GM21528 (cell line): ENCODE data around the gene GPR37.

Experiments
- ATAC-seq: cut with Tn5 transposase; IDR thresholded peaks from one replicate; pipeline ENCODE4 v1.9.1; 2021; ENCODE audit warnings: mild to moderate bottlenecking, moderate library complexity; ENCODE audit not compliant: unreplicated experiment, low FRiP score

Gene GPR37

GRCh38 chr7:124765401-124766352, at the start of gene GPR37:
Gene GPR37 (minus strand): TSS chr7:124765792. CDS start chr7:124764976, 816 bp downstream.
- peak; percentile 76 for ATAC-seq

- no peak for ATAC-seq
Measured at GRCh38 chr7:124813994-124814798, 48.6 kb upstream of the GPR37 start.

- ATAC-seq: no peak
Measured at GRCh38 chr7:124812764-124813163, 47.2 kb upstream of the GPR37 start.

DNA sequence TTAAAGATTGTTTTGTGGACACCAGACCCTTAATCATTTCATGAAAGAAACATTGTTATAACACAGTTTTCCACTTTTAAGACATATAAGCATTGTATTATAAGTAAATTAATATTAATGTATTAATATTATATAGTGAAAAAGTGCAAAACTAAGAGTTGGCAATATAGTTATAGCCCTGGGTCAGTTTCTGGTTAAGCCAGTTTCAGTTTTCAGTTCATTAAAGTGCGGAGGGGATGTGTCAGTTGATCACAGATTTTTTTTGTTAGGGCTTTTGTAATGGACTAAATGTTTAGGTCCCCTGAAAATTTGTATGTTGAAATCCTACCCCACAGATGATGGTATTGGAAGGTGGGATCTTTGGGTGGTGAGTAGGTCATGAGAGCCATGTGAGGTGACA, 45.7 kb upstream of the GPR37 start:
- ATAC-seq: no peak

DNA sequence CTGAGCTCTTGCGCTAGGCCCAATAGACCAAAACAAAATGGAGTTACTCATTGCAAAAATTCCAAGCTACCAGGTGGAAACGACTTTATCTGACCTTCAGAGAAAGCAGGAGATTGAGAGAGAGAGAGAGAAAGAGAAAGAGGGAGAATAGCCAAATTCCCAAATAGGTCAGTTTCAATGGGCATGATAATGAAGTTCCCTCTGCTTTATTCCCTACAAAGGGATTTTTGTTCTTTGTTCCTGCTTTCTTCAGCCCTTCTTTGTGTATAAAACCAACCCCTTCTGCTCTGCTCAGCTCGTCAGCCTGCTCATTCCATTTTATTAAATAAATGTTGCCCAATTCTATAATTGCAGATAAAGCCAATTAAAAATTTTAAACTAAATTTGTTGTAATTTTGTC, 45.0 kb upstream of the GPR37 start:
- no peak for ATAC-seq

DNA sequence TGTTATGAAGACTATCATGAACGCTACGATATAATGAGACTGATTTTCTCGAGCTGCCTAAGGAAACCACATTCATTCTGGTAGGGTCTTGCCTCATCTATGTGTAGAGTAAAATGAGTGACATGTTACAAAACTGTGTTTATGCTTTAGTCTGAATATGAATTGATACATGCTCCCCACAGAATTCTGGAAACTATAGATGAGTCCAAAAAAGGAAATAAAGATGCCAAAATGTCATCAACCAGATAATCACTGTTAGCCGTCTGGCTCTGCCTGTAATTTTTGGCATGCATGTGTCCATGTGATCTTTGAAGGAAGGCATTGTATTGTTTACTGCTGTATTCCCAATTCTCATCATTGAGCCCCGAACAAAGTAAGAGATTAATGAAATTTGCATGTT, 42.6 kb upstream of the GPR37 start:
- ATAC-seq: no peak

DNA sequence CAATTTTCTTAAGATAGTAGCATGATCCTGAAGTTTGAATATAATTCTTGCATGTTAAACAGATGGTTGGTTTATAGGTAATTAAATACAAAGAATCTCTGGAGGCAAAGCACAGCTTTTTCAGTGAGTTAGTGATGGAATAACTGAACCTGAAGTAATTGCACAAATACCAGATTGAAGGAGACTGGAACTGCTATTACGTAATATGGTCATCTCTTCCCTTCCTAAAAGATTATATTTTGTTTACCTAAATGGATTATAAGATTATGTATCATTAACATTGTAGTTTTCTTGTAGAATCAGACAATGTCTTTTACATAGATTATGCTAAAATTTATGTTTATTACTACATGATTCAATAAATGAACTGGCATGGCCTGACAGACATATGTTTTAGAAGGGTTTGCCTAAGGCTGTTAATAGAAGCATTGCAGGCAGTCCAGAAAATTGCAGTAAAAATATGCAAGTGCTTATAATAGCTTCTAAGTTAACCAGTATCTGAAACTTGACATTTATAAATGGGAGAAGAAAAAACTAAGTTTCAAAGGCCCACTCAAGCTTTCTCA, 35.8 kb upstream of the GPR37 start:
- no peak for ATAC-seq

- no peak for ATAC-seq
Measured at GRCh38 chr7:124800386-124800785, 34.8 kb upstream of the GPR37 start.

DNA sequence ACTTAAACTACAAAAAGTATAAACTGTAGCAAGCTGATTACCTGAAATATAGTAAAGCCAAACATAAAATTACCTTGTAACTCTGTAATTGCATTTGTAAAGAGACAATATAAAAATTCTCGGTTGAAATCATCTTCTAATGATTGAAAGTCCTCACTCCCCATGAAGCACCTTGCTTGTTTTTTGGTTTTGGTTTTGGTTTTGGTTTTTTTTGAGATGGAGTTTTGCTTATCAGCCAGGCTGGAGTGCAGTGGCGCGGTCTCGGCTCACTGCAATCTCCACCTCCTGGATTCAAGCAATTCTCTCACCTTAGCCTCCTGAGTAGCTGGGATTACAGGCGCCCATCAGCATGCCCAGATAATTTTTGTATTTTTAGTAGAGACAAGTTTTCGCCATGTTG, 33.9 kb upstream of the GPR37 start:
- ATAC-seq: no peak

DNA sequence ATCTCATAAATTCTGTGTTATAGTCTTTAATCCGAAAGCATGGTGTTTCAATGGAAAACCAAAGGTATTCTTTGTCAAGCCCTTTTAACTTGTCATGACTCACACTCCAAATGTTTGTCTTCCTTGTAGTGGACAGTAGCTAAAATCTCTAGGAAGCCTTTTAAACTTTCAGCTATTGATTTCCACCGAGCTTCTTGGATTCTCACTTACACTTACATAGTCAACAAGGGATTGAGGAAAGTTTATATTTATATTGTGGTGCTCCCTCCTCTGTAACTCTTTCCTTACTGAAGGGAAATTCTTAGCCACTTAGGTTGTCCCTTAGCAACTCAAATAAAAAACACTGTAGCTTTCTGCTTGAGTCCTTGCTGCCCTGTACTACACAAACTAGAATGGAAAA, 31.2 kb upstream of the GPR37 start:
- no peak for ATAC-seq

GRCh38 chr7:124792696-124793095, 27.1 kb upstream of the GPR37 start:
- ATAC-seq: no peak

DNA sequence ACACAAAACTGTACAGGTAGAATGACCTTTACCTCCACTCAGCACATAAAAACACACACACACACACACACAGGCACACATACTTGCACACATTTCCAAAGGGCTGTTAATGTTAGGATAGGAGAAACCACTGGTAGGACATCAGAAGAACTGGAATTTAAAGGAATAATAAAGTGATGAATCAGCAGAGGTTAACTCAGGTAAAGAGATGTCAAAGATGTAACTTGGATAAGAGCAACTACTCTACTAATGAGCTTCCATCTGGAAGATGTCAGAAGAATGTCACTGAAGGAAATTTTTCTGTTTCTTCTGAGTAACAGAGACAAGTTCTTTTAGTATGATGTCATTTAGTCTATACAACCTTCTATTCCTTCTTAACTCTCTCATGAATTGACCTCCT, 26.4 kb upstream of the GPR37 start:
- no peak for ATAC-seq

DNA sequence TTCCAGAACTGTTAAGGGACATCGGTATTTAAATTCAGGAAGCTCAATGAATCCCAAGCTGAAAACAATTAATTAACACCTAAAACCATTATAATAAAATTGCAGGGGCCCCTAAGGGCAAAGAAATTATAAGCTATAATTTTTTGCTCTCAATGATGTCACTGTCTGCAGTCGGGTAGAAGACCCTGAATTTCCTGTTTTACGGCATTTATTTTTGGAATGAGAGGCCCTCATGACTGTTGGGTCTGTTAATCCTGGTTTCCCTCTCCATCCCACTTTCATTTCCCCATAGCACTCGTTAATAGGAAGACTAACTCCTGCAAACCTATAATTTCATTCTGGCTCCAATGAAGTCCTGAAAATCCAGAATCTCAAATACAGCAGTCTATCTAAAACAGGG, 25.8 kb upstream of the GPR37 start:
- ATAC-seq: no peak

DNA sequence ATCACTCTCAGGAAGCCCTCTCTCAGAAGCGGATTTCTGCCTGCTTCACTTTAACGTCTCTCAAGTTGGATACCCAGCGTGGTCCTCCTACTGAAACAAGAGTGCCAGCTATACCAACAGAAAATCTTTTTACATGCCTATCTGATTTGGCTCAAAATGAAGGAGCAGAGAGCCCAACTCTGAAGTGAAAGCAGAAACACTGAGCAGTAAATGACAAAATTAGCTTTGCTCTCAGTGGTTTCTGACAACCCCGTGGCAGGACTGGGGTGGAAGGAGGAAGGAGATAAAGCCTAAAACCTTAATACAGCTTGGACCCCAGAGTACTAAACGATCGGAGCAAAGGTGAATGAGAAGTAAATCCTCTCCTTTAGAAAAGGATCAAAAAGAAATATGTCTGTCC, 25.1 kb upstream of the GPR37 start:
- no peak for ATAC-seq

- no peak for ATAC-seq
Measured at GRCh38 chr7:124785994-124786393, 20.4 kb upstream of the GPR37 start.

- peak; percentile 93 for ATAC-seq
Measured at GRCh38 chr7:124784879-124785818, 19.6 kb upstream of the GPR37 start.

GRCh38 chr7:124783271-124783670, 17.7 kb upstream of the GPR37 start:
- ATAC-seq: no peak

DNA sequence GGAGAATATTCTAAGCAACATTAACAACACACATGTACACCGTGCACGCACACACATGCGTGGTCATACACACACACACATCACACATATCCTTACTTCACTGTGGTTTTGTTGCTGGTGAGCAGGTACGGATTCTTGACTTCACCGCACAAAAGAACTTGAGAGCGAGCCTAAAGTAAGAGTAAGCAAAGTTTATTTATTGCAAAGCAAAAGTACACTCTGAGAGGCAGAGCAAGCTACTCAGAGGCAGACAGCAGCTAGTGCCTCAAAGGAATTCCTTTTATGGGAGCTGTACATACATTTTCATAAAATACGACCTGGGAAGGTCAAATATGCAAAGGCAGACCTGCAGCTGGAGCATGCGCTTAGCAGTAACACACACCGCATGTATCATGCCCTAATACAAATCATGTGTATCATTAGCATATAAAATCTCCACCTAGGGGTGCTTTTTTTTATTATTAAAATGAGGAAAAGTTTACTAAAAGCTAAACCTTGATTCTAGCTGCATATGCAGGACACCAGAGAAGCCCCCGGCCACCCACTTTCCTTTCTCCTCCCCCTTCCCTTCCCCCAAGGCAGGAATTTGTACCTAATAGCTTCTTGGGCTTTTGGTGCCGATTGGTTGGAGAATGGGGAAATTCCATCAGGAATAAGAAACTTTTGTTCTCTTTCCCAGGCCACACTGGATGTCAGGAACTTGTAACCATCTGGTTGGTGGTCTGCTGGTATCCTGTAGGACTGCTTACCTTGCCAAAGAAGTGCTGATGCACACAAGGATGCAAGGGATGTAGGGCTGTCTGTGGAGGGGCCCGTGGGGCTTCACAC, 16.5 kb upstream of the GPR37 start:
- no peak for ATAC-seq

- ATAC-seq: no peak
Measured at GRCh38 chr7:124781418-124781817, 15.8 kb upstream of the GPR37 start.
